Fibroblast of skin of right biceps (primary cell): ENCODE data around the gene CWF19L2.
A peak's percentile ranks its signal among the peaks of the same experiment; 100 is the strongest.
"Not testable (repeated sequence)": the region's sequence is repeated elsewhere in the genome, so short reads cannot be mapped to it uniquely, and the experiment has no call there.

ENCODE experiments used
- DNase-seq: peaks from one replicate; pipeline ENCODE4 v3.0.0-alpha.2; 2013

The CWF19L2 gene

GRCh38 chr11:107457558-107458271, at the start of gene CWF19L2:
Gene CWF19L2 (minus strand): TSS chr11:107457825. CDS start chr11:107457816, 9 bp downstream.
- peak; percentile 96 for DNase-seq

- no peak for DNase-seq
Measured at GRCh38 chr11:107505647-107506225, 48.1 kb upstream of the CWF19L2 start.

GRCh38 chr11:107504981-107505380, 47.4 kb upstream of the CWF19L2 start:
- no peak for DNase-seq

- DNase-seq: no peak
Measured at GRCh38 chr11:107501713-107502112, 44.1 kb upstream of the CWF19L2 start.

DNA sequence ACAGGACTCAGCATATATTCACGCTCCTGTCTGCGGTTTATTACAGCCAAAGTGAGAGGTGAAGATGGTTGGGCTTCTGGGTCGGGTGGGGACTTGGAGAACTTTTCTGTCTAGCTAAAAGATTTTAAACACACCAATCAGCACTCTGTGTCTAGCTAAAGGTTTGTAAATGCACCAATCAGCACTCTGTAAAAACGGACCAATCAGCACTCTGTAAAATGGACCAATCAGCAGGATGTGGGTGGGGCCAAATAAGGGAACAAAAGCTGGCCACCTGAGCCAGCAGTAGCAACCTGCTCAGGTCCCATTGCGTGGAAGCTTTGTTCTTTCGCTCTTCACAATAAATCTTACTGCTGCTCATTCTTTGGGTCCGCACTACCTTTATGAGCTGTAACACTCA, 39.7 kb upstream of the CWF19L2 start:
- not testable (repeated sequence) for DNase-seq

- DNase-seq: peak; percentile 56
Measured at GRCh38 chr11:107496011-107496410, 38.4 kb upstream of the CWF19L2 start.

DNA sequence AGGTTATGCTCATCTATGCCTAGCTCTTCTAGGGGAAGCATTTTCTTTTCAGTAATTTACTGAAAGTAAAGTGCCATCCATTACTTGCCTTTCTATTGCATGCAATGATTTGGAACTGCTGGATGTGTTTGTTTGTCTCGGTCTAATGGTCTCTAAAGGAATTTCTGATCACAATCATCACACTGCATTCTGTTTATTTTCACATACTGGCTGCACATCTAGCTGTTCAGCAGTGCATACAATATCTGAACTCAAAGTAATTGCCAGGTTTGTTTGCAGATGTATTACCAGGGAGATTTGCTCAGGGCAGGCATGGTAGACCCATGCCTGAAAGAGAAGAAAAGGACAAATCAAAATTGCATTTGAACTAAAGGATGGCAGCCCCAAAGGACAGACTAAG, 36.4 kb upstream of the CWF19L2 start:
- no peak for DNase-seq

DNA sequence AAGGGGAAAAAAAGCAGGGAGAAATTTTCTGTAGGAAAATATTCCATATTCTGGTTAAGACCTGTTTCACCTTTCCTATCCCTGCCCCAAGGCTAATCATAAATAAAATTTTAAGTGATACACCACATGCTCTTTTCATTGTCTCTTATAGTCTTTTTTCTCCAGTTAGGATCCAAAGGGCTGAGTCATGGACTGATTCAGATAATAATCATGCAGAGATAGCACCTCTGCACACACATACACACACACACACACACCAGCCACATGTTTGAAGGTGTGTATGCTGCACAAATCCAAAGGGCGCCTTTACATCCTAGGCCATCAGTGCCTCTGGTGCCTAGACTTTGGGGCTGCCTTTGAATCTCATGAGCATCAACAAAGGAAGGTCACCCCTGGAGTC, 35.5 kb upstream of the CWF19L2 start:
- peak; percentile 74 for DNase-seq

DNA sequence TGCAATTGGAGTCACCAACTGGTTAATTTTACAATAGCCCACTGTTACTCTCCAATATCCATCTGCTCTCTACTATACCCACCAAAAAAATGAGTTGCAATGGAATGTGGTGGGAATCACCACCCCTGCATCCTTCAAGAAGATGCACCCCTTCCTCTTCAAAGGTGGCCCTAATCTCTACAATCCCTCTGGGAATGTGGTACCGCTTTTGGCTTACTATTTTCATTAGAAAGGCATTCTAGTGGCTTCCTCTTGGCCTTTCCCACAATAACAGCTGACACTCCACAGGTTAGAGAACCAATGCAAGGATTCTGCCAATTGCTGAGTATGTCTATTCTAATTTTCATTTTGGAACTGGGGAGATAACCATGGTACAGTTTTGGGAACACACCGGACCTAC, 33.2 kb upstream of the CWF19L2 start:
- DNase-seq: no peak

DNA sequence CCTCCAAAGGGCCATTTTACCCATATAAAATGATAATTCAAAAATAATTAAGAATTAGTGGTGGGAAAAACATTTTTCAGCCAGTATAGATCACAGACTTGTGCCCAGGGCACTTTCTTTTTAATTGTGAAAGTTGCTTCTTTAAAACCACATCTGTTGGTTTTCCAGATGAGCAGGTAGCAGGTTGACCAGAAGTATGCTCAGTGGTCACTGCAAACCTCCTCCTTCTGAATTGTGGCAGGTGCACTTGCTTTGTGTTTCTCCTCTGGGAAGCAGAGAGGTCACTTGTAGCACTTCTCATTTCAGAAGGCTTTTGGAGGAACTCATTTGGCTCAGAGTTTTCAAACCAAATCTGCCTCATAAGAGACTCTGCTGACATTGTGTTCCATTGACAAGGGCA, 24.6 kb upstream of the CWF19L2 start:
- DNase-seq: no peak

GRCh38 chr11:107478922-107479321, 21.3 kb upstream of the CWF19L2 start:
- DNase-seq: no peak

DNA sequence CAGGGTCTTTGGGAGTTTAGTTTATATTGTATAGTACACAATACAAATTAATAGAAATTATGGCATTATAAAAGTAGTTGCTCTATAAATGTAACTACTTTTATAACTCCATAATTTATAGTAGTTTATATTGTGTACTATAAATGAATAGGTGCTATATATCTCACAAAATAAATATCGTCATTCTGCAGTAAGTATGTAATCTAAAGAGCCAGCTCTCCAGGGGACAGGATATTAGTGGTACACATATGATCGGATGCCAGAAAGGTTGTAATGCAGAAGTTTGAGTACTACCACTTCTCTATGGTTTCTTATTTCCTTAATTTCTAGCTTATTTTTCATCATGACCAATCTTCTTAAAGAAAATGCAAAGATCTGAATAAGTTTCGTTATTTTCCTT, 20.2 kb upstream of the CWF19L2 start:
- DNase-seq: no peak

DNA sequence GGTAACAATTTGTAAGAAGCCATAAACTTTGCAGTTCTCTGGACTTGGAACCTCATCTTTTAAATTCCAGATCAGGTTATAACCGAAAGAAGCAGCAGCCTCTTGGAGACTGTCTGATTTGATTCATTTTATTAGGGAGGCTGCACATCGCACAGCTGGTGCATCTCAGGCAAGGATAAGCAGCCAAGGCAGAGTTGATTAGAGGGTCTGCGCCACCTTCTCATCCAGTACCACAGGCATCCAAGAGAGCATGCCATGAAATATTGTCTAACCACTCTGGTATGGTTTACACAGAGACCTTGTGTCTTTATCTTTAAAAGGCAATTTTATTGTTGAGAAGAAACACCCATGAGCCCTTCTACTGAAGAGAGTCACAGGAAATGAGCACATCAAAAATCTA, 16.2 kb upstream of the CWF19L2 start:
- DNase-seq: no peak

DNA sequence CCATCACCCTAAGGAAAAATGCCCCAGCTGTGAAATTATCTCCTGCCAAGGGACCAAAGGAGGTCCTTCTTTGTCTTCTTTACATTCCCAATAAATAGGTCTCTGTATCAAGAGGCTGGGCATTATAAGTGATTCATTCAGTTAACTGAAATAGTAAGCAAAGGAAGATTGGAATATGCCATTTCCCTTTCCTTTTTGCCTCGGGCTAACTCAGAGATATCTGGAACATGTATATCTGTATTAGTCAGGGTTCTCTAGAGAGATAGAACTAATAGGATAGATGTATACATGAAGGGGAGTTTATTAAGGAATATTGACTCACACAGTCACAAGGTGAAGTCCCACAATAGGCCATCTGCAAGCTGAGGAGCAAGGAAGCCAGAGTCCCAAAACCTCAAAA, 15.3 kb upstream of the CWF19L2 start:
- DNase-seq: no peak

DNA sequence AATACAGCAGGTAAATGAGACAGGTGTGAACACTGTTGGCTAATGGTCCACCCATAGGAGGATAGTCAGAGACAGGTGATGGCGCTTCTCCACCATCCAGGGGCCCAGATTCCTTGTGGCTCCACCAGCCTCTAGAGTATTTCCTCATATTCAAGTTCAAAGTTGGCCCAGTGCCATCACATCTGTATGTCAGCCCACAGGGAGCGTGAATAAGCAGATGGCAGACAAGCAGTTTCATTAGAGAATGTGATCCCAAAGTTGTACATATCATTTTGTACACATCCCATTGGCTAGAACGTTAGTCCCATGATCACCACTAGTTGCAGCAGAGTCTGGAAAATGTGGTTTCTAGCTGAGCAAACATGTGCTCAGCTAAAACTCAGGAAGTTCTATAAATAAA, 11.0 kb upstream of the CWF19L2 start:
- DNase-seq: peak; percentile 33

DNA sequence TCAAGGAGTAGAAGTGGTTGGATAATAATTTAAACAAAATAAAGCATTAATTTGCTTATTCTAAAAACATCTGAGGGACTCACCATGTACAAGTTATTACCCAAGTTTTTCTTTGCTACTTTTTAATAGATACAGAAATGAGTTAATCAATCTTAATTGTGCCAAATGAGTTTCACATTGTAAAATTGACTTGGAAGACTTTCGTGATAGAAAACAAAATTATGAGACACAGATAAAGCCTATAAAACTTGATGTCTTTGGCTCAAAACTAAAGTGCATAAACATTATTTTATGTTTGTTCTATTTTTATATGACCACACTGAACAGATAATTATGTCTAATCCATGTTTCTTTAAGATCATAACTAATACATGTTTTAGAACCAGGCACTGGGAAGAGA, 10.1 kb upstream of the CWF19L2 start:
- no peak for DNase-seq

- DNase-seq: not testable (repeated sequence)
Measured at GRCh38 chr11:107466275-107466866, 8.7 kb upstream of the CWF19L2 start.

- no peak for DNase-seq
Measured at GRCh38 chr11:107457205-107457557, 444 bp downstream of the CWF19L2 start.

GRCh38 chr11:107453594-107454286, 3.9 kb downstream of the CWF19L2 start:
- DNase-seq: no peak

DNA sequence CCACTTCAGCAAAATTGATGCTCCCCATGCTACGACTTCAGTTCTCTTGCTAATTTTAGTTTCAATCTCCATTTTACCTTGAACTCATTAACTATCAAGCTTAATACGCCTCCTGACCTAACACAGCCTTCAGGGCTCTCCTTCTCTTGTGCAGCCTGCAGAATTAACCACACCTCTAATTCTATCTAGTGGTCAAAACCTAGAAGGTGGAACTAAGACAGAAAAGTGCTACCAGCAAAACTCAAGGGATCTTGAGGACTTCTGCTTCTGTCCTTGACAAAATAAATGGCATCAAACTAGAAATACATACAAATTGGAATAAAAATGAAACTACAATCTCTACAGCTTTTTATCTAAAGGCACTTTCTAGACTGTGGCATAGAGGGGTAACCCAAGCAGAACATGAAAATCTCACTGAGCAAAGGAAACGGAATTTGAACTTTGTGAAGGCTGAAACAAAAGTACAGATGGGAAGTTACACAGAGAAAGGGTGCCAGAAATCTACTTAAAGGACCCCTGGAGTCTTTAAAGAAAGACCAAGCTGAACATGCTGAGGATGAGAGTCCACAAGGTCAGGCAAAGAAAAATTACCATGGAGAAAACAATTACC, 10.7 kb downstream of the CWF19L2 start:
- no peak for DNase-seq

DNA sequence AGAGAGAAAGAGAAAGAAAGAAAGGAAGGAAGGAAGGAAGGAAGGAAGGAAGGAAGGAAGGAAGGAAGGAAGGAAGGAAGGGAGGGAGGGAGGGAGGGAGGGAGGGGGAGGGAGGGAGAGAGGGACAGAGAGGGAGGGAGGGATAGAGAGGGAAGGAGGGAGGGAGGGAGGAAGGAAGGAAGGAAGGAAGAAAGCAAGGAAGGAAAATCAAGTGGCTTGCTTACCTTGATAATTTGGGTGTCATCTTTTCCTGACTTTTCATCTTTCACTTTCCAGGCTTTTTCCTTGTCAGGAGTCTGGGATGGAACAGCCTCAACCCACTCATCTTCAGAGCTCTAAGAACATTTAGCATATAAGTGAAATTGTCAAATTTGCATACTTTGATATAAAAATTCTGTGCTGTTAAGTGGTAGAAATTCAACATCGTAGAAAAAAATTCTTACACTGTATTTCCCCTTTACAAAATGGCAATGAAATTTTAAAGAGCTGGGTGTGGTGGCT, 14.9 kb downstream of the CWF19L2 start:
- DNase-seq: no peak

- DNase-seq: no peak
Measured at GRCh38 chr11:107439586-107440167, 17.9 kb downstream of the CWF19L2 start.

- DNase-seq: no peak
Measured at GRCh38 chr11:107438148-107438547, 19.5 kb downstream of the CWF19L2 start.
